Vagina (tissue), 2 donors: Measurements from ENCODE around the gene TRPM1. TPM values are rescaled to one million over a fixed set of nuclear protein-coding genes. Genes with fewer than 3 reads are reported as not detected.

Experiments
- DNase-seq, 2 donors: peaks; one replicate each; pipeline ENCODE4 v3.0.0-alpha.2; 2017; ENCODE audit errors: extremely low spot score in 2 of 2
- H3K27ac ChIP-seq: fragments of 200-600 bp; sonication (generic); one replicate; pipeline ENCODE4 v1.5.1; 2019
- H3K27me3 ChIP-seq: fragments of 200-600 bp; sonication (generic); one replicate; pipeline ENCODE4 v1.5.1; 2019
- H3K36me3 ChIP-seq, 2 donors: fragments of 200-600 bp; sonication (generic); one replicate each; pipeline ENCODE4 v1.5.1; 2017 to 2019
- H3K4me1 ChIP-seq: fragments of 200-600 bp; sonication (generic); one replicate; pipeline ENCODE4 v1.5.1; 2019
- H3K4me3 ChIP-seq, 2 donors: fragments of 200-600 bp; sonication (generic); 1 replicate in 1 of 2; 2 replicates in 1 of 2; pipeline ENCODE4 v1.5.1; 2016 to 2019
- H3K9me3 ChIP-seq: fragments of 200-600 bp; sonication (generic); one replicate; pipeline ENCODE4 v1.5.1; 2019
- POLR2A ChIP-seq, 2 donors: fragments of 450-650 bp; IDR thresholded peaks; one replicate each; pipeline ENCODE4 v1.6.1; 2017; ENCODE audit warnings: antibody characterized with exemption in 2 of 2, mild to moderate bottlenecking in 2 of 2, moderate library complexity in 2 of 2
- POLR2AphosphoS5 ChIP-seq, 2 donors: sonication (generic); formaldehyde crosslinking; IDR thresholded peaks; one replicate each; pipeline ENCODE4 v1.9.0; 2017; ENCODE audit warnings: antibody characterized with exemption in 2 of 2, mild to moderate bottlenecking in 2 of 2, low read depth in 1 of 2; ENCODE audit not compliant: insufficient read depth in 1 of 2
- intact Hi-C: fragments of 100-400 bp; cut with DNase I; formaldehyde crosslinking; loops from one replicate; pipeline ENCODE4 v1.15.1; 2023
- total RNA-seq: library from RNA; depleted of rRNA; stranded (reverse); fragments of >200 nt; gene quantifications from one replicate; pipeline ENCODE4 v1.2.3, GENCODE V29; 2016
- TF ChIP-seq, protein P1 (sequence below), 3 experiments: fragments of 450-650 bp in 2 of 3; fragments of 200-600 bp in 1 of 3; sonication (generic) in 1 of 3; IDR thresholded peaks; one replicate each; pipeline ENCODE4 v1.5.1; 2017 to 2019; ENCODE audit warnings: antibody characterized with exemption in 3 of 3, mild to moderate bottlenecking in 2 of 3, moderate library complexity in 2 of 3

TRPM1 gene
- total RNA-seq, 1 donor from 2014 or later: not detected

- no peak for DNase-seq
- intact Hi-C loops: no loop called here
- no peak for TF ChIP-seq POLR2A (IDR thresholded peaks at IDR 0.05)
- no peak for TF ChIP-seq POLR2AphosphoS5 (IDR thresholded peaks at IDR 0.05; ENCODE audit: insufficient read depth in 1 of 2, low read depth in 1 of 2)
- TF ChIP-seq, protein P1, sequence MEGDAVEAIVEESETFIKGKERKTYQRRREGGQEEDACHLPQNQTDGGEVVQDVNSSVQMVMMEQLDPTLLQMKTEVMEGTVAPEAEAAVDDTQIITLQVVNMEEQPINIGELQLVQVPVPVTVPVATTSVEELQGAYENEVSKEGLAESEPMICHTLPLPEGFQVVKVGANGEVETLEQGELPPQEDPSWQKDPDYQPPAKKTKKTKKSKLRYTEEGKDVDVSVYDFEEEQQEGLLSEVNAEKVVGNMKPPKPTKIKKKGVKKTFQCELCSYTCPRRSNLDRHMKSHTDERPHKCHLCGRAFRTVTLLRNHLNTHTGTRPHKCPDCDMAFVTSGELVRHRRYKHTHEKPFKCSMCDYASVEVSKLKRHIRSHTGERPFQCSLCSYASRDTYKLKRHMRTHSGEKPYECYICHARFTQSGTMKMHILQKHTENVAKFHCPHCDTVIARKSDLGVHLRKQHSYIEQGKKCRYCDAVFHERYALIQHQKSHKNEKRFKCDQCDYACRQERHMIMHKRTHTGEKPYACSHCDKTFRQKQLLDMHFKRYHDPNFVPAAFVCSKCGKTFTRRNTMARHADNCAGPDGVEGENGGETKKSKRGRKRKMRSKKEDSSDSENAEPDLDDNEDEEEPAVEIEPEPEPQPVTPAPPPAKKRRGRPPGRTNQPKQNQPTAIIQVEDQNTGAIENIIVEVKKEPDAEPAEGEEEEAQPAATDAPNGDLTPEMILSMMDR (IDR thresholded peaks at IDR 0.05): no peak
- no peaks in the 10 kb centered on the region for H3K27me3 ChIP-seq
- H3K27ac ChIP-seq: no peak overlapping the region
- no peak overlapping the region for H3K4me3 ChIP-seq
- no peaks in the 10 kb centered on the region for H3K9me3 ChIP-seq
- no peaks in the 10 kb centered on the region for H3K36me3 ChIP-seq
- H3K4me1 ChIP-seq: peaks cover 34% of the 10 kb centered on the region
Observed at GRCh38 chr15:31084176-31084575, 17.3 kb downstream of the TRPM1 start.

DNA sequence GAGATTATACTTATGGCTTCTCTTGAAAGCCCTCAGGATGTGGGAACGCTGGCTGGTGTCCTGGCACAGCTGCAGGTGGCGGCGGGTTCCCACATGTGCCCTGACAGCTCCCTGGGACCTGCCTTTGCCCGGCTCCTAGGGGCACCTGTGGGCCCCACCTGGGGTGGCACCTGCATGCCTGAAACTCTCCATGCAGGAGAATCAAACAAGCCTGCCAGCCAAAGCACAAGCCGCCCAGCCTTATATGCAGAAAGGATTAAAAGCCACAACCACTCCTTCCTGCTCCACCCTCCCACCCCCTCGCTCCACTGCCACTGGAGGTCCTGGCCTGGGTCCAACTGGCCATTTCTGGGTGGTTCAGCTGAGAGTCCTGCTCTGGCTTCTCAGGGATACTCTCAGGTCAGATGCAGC lies 18.1 kb downstream of the TRPM1 start:
- Histone ChIP-seq H3K27me3 (no peaks in the 10 kb centered on the region), H3K27ac (no peak overlapping the region), H3K36me3 (no peaks in the 10 kb centered on the region), H3K4me3 (no peak overlapping the region), H3K9me3 (no peaks in the 10 kb centered on the region), H3K4me1 (peaks cover 34% of the 10 kb centered on the region)
- no peak for TF ChIP-seq POLR2A (IDR thresholded peaks at IDR 0.05)
- TF ChIP-seq POLR2AphosphoS5 (IDR thresholded peaks at IDR 0.05; ENCODE audit: insufficient read depth in 1 of 2, low read depth in 1 of 2): peak in 1 of 2 donors; percentile 14
- no peak for DNase-seq
- intact Hi-C loops: no loop called here

DNA sequence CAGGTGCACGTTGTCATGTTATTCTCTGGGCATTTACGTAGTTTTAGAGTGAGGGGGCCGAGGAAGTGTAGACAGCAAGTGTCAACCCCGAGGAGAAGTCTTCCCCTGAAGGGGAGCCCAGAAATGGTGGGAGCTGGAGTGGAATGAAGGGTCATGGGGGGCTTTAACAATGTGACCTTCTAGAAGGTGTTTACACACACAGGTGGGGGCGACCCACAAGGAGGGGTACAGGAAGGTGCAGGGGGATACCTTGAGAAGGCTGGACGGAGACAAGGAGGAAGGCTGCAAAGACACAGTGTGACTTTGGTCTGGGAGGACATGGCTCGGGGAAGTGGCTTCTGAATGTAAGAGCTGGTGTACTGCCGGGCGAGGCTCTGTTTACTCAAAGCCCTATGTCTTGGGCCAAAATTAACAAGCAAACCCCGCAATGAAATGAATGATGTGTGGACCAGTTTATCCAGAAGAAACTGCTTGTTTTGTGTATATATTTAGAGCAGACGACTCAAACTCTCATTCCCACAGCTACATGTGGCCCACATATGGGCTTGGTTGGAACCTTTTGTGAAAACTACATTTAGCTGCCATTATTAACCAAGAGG lies 18.7 kb downstream of the TRPM1 start:
- H3K4me1 ChIP-seq: peaks cover 34% of the 10 kb centered on the region
- H3K9me3 ChIP-seq: no peaks in the 10 kb centered on the region
- H3K27ac ChIP-seq: no peak overlapping the region
- TF ChIP-seq, protein P1 (IDR thresholded peaks at IDR 0.05): no peak
- TF ChIP-seq POLR2A (IDR thresholded peaks at IDR 0.05) (no peak), POLR2AphosphoS5 (IDR thresholded peaks at IDR 0.05; ENCODE audit: insufficient read depth in 1 of 2, low read depth in 1 of 2) (no peak)
- H3K27me3 ChIP-seq: no peaks in the 10 kb centered on the region
- no peaks in the 10 kb centered on the region for H3K36me3 ChIP-seq
- peak in 1 of 2 donors; percentile 56 for DNase-seq
- no peak overlapping the region for H3K4me3 ChIP-seq
- intact Hi-C loops: no loop called here

DNA sequence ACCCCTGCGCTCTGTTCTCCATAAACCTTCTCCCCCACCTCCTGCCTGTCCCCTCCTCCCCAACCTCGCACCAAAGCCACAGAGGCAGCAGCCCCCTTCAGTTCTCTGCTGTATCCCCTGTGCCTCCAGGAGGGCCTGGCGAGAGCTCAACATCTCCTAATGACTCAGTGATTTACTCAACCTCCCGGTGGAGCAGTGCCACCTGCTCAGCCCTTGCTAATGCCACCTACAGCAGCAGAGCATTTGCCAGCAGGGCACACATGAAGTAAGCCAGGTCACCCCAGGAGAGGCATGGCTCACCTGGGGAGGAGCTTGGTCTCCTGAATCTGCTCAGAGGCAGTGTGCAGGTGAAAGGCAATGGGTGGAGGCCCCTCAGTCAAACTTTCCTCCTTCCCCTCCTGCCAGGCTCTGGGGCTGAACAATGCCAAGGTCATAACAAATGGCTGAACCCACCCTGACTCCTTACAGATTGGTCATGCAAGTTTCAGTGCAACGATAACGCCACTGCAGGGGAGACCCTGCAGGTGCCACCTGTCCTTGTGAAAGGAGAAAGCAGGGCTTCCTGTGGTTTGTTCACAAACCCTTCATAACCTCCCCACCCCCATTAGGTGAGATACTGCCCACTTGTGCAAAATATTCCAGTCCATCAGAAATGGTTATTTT lies 19.8 kb downstream of the TRPM1 start:
- Histone ChIP-seq H3K36me3 (no peaks in the 10 kb centered on the region), H3K27me3 (no peaks in the 10 kb centered on the region), H3K4me3 (no peak overlapping the region), H3K27ac (peak overlapping the region; percentile 72), H3K4me1 (peaks cover 34% of the 10 kb centered on the region), H3K9me3 (no peaks in the 10 kb centered on the region)
- DNase-seq: no peak
- intact Hi-C loops: no loop called here
- TF ChIP-seq, protein P1 (IDR thresholded peaks at IDR 0.05): no peak
- TF ChIP-seq POLR2AphosphoS5 (IDR thresholded peaks at IDR 0.05; ENCODE audit: insufficient read depth in 1 of 2, low read depth in 1 of 2): peak in 1 of 2 donors; percentile 33

GRCh38 chr15:31081056-31081455 lies 20.5 kb downstream of the TRPM1 start:
- TF ChIP-seq POLR2A (IDR thresholded peaks at IDR 0.05): no peak
- TF ChIP-seq POLR2AphosphoS5 (IDR thresholded peaks at IDR 0.05; ENCODE audit: insufficient read depth in 1 of 2, low read depth in 1 of 2): no peak
- TF ChIP-seq, protein P1 (IDR thresholded peaks at IDR 0.05): no peak
- H3K4me3 ChIP-seq: peak overlapping the region; percentile 14 to 30
- peaks cover 34% of the 10 kb centered on the region for H3K4me1 ChIP-seq
- peak overlapping the region; percentile 72 for H3K27ac ChIP-seq
- H3K27me3 ChIP-seq: no peaks in the 10 kb centered on the region
- no peaks in the 10 kb centered on the region for H3K36me3 ChIP-seq
- intact Hi-C loops: no loop called here
- H3K9me3 ChIP-seq: no peaks in the 10 kb centered on the region
- DNase-seq: no peak
